Panc1 (cell line): ENCODE measurements around the gene PNKP. TPM values are rescaled to one million over a fixed set of nuclear protein-coding genes. Genes with fewer than 3 reads are reported as not detected.

Experiments
- ATAC-seq: fragments of 200-7000 bp; cut with Tn5 transposase; 2 replicates; pipeline ENCODE4 v1.9.1; 2020; ENCODE audit warnings: mild to moderate bottlenecking, moderate library complexity
- BruUV-seq: library from RNA; stranded (reverse); fragments of 400-500 nt; replicated peaks from 2 replicates; lab custom pipeline; 2021; lab: Mats Ljungman, UMichigan
- CTCF ChIA-PET: fragments of 300-600 bp; sonication (Branson Sonifier 250); formaldehyde crosslinking; loops from one replicate; lab custom pipeline; 2022; ENCODE audit warnings: antibody characterized with exemption; lab: Charles Lee
- POLR2A ChIA-PET: fragments of 300-600 bp; sonication (Branson Sonifier 250); formaldehyde crosslinking; loops from one replicate; lab custom pipeline; 2022; ENCODE audit warnings: antibody characterized with exemption; lab: Charles Lee
- DNase-seq: peaks from one replicate; pipeline ENCODE4 v3.0.0-alpha.2; 2010; ENCODE audit warnings: low read depth, low spot score
- H3K27ac ChIP-seq: 2 replicates; pipeline ENCODE4 v1.5.1; 2011; ENCODE audit warnings: mild to moderate bottlenecking, low read length, inconsistent platforms
- H3K27me3 ChIP-seq: fragments of 200-500 bp; sonication (Bioruptor generic); 2 replicates; pipeline ENCODE4 v1.6.0; 2014; ENCODE audit warnings: low read length, inconsistent platforms; ENCODE audit not compliant: control insufficient read depth, insufficient read depth
- H3K36me3 ChIP-seq: fragments of 200-500 bp; sonication (Bioruptor generic); 2 replicates; pipeline ENCODE4 v1.5.1; 2014; ENCODE audit warnings: inconsistent platforms, mild to moderate bottlenecking, low read length, moderate library complexity; ENCODE audit not compliant: control insufficient read depth, insufficient read depth
- H3K4me1 ChIP-seq: 2 replicates; pipeline ENCODE4 v1.5.1; 2011; ENCODE audit warnings: inconsistent platforms, mild to moderate bottlenecking, low read length, moderate library complexity; ENCODE audit not compliant: control insufficient read depth, insufficient read depth
- H3K4me3 ChIP-seq, 2 experiments: 2 replicates each; pipeline ENCODE4 v1.5.1; 2011 to 2012; ENCODE audit warnings: low read depth in 2 of 2, low read length in 2 of 2, mild to moderate bottlenecking in 2 of 2, inconsistent platforms in 1 of 2, moderate library complexity in 1 of 2
- H3K9me3 ChIP-seq: fragments of 200-500 bp; sonication (Bioruptor generic); 2 replicates; pipeline ENCODE4 v1.5.1; 2014; ENCODE audit warnings: low read depth, mild to moderate bottlenecking, inconsistent platforms, low read length, moderate library complexity; ENCODE audit not compliant: control insufficient read depth, insufficient read depth
- POLR2AphosphoS5 ChIP-seq: IDR thresholded peaks from 2 replicates; pipeline ENCODE4 v1.6.1; 2012; ENCODE audit warnings: mild to moderate bottlenecking, low read depth, low read length, moderate library complexity
- SIN3A ChIP-seq: IDR thresholded peaks from 2 replicates; pipeline ENCODE4 v1.6.1; 2012; ENCODE audit warnings: low read depth, mild to moderate bottlenecking, low read length, moderate library complexity, borderline replicate concordance; ENCODE audit not compliant: insufficient read depth
- TCF7L2 ChIP-seq: IDR thresholded peaks from 2 replicates; pipeline ENCODE4 v1.6.1; 2011; ENCODE audit warnings: mild to moderate bottlenecking, low read depth, low read length, inconsistent platforms
- in situ Hi-C: cut with HindIII; loops from 2 replicates; pipeline ENCODE4 v1.10.0; 2016; ENCODE audit warnings: low sequenced_read_pairs, low pct_unique_long_range_greater_than_20kb
- intact Hi-C: fragments of 100-400 bp; cut with micrococcal nuclease; formaldehyde crosslinking; loops from one replicate; pipeline ENCODE4 v1.10.0; 2022; ENCODE audit not compliant: unreplicated experiment
- total RNA-seq: library from RNA; stranded (reverse); gene quantifications from one replicate; pipeline ENCODE4 v1.2.1, GENCODE V29; 2021; ENCODE audit not compliant: unreplicated experiment
- TF ChIP-seq, protein P1 (sequence below): fragments of 450-650 bp; IDR thresholded peaks from 2 replicates; pipeline ENCODE4 v1.5.1; 2017; ENCODE audit warnings: mild to moderate bottlenecking
- TF ChIP-seq, protein P2 (sequence below), 2 experiments: IDR thresholded peaks; 2 replicates each; pipeline ENCODE4 v1.6.1; 2011 to 2012; ENCODE audit warnings: low read depth in 2 of 2, control low read depth in 1 of 2, low read length in 1 of 2, mild to moderate bottlenecking in 1 of 2, moderate library complexity in 1 of 2; ENCODE audit not compliant: insufficient read depth in 1 of 2

PNKP gene
- total RNA-seq, 1 experiment from 2014 or later: 76.7 TPM

DNA sequence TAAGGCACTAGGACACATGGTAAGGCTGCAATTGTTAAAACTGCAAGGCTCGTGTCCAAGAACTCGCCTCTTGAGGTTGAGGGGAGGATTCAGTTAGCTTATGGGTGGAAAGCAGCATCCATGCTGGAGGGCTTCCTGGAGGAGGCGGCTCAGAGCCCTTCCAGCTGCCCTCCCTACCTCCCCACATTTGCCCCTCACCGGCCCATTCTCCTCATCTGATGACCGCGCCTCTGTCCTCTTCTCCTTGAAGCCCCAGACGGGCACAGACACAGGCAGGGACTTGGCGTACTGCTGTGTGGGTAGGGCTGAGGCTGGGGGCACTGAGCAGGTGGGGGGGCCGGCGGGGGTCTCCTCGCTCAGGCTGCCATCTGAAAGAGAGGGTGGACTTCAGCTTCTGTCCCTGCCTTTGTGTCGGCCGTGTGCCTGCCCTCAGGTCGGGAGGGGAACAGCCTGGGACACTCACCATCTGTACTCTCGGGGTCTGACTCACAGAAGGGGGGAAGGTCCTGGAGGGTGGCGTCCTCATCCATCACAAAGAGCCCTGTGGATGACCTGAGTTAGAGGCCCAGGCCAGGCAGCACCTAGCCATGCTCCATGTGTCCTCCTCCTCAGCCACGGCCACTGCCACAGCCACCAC, 4.1 kb upstream of the PNKP start:
- no TSS peak for BruUV-seq
- no peak for ATAC-seq
- in situ Hi-C loops (no loop called here), intact Hi-C loops (no loop called here)
- no peaks in the 10 kb centered on the region for H3K27me3 ChIP-seq
- TF ChIP-seq SIN3A (no peak), TCF7L2 (no peak), POLR2AphosphoS5 (no peak)
- TF ChIP-seq, protein P1, sequence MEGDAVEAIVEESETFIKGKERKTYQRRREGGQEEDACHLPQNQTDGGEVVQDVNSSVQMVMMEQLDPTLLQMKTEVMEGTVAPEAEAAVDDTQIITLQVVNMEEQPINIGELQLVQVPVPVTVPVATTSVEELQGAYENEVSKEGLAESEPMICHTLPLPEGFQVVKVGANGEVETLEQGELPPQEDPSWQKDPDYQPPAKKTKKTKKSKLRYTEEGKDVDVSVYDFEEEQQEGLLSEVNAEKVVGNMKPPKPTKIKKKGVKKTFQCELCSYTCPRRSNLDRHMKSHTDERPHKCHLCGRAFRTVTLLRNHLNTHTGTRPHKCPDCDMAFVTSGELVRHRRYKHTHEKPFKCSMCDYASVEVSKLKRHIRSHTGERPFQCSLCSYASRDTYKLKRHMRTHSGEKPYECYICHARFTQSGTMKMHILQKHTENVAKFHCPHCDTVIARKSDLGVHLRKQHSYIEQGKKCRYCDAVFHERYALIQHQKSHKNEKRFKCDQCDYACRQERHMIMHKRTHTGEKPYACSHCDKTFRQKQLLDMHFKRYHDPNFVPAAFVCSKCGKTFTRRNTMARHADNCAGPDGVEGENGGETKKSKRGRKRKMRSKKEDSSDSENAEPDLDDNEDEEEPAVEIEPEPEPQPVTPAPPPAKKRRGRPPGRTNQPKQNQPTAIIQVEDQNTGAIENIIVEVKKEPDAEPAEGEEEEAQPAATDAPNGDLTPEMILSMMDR: no peak
- TF ChIP-seq, protein P2, sequence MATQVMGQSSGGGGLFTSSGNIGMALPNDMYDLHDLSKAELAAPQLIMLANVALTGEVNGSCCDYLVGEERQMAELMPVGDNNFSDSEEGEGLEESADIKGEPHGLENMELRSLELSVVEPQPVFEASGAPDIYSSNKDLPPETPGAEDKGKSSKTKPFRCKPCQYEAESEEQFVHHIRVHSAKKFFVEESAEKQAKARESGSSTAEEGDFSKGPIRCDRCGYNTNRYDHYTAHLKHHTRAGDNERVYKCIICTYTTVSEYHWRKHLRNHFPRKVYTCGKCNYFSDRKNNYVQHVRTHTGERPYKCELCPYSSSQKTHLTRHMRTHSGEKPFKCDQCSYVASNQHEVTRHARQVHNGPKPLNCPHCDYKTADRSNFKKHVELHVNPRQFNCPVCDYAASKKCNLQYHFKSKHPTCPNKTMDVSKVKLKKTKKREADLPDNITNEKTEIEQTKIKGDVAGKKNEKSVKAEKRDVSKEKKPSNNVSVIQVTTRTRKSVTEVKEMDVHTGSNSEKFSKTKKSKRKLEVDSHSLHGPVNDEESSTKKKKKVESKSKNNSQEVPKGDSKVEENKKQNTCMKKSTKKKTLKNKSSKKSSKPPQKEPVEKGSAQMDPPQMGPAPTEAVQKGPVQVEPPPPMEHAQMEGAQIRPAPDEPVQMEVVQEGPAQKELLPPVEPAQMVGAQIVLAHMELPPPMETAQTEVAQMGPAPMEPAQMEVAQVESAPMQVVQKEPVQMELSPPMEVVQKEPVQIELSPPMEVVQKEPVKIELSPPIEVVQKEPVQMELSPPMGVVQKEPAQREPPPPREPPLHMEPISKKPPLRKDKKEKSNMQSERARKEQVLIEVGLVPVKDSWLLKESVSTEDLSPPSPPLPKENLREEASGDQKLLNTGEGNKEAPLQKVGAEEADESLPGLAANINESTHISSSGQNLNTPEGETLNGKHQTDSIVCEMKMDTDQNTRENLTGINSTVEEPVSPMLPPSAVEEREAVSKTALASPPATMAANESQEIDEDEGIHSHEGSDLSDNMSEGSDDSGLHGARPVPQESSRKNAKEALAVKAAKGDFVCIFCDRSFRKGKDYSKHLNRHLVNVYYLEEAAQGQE (IDR thresholded peaks at IDR 0.05; ENCODE audit: insufficient read depth in 1 of 2, low read depth in 2 of 2, low read length in 1 of 2): no peak
- peaks cover 25% of the 10 kb centered on the region for H3K4me1 ChIP-seq
- H3K4me3 ChIP-seq: no peak overlapping the region
- ChIA-PET CTCF (no interaction called here), POLR2A (no interaction called here)
- no peak for DNase-seq
- no peaks in the 10 kb centered on the region for H3K9me3 ChIP-seq
- no peak overlapping the region; the same call in 1 of the 2 replicates for H3K27ac ChIP-seq
- peaks cover 5% of the 10 kb centered on the region; the same call in 1 of the 2 replicates for H3K36me3 ChIP-seq

DNA sequence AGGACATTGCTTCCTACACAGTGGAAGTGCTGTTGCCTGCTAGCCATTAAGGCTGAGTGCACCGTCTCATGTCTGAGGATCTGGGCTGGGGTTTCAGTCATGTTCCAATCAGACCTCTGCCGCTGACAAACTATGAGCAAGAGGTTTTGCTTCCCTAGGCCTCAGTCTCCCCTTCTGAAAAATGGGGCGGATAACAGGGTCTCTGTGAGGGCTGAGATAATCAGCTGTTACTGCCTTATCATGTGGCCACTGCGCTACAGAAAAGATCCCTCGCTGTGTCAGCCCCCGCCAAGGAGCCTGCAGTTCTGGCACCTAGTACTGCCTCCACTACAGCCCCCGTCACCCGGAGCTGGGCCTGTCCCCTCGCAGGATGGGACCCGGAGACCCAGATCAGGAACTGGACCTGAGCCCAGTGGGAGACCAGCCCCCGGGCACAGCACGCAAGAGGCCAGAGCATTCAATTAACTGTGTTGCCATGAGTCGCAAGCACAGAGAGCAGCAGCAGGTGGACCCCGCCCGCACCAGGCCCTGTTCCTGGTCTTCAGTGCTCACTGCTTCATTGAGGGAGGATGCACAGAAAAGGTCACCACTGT, 3.0 kb upstream of the PNKP start:
- Histone ChIP-seq H3K36me3 (peaks cover 1% of the 10 kb centered on the region; the same call in 1 of the 2 replicates), H3K9me3 (no peaks in the 10 kb centered on the region), H3K27ac (peak overlapping the region; percentile 82), H3K4me1 (peaks cover 22% of the 10 kb centered on the region), H3K27me3 (no peaks in the 10 kb centered on the region), H3K4me3 (peak overlapping the region; percentile 39 to 46)
- CTCF ChIA-PET: no interaction called here
- DNase-seq: no peak
- intact Hi-C loops: no loop called here
- in situ Hi-C loops: no loop called here
- no peak for ATAC-seq
- BruUV-seq: no TSS peak
- POLR2A ChIA-PET: no interaction called here
- no peak for TF ChIP-seq SIN3A
- no peak for TF ChIP-seq POLR2AphosphoS5
- TF ChIP-seq, protein P1: no peak
- no peak for TF ChIP-seq TCF7L2
- TF ChIP-seq, protein P2 (IDR thresholded peaks at IDR 0.05; ENCODE audit: insufficient read depth in 1 of 2, low read depth in 2 of 2, low read length in 1 of 2): no peak
